HepG2 (cell line): ENCODE measurements around the gene UBE3D. TPM values are rescaled to one million over a fixed set of nuclear protein-coding genes. Genes with fewer than 3 reads are reported as not detected.
A peak's percentile ranks its signal among the peaks of the same experiment; 100 is the strongest.

Source experiments
- GFI1 ChIP-seq: sonication (generic); formaldehyde crosslinking; IDR thresholded peaks from 2 replicates; pipeline ENCODE4 v1.5.0; 2020; ENCODE audit warnings: missing genetic modification reagents, mild to moderate bottlenecking, borderline replicate concordance
- IRF2 ChIP-seq: IDR thresholded peaks from 2 replicates; pipeline ENCODE4 v1.6.1; 2018; ENCODE audit warnings: missing genetic modification reagents, missing compliant biosample characterization
- ISX ChIP-seq: sonication (generic); formaldehyde crosslinking; conservative IDR thresholded peaks from 2 replicates; pipeline ENCODE4 v1.5.0; 2020; ENCODE audit warnings: missing genetic modification reagents
- MTA3 ChIP-seq: sonication (generic); formaldehyde crosslinking; IDR thresholded peaks from 2 replicates; pipeline ENCODE4 v1.4.0; 2020; ENCODE audit warnings: missing genetic modification reagents
- NFKB2 ChIP-seq: sonication (generic); formaldehyde crosslinking; IDR thresholded peaks from 2 replicates; pipeline ENCODE4 v1.4.0; 2020; ENCODE audit warnings: missing genetic modification reagents, borderline replicate concordance
- RNF2 ChIP-seq: fragments of 450-650 bp; conservative IDR thresholded peaks from 2 replicates; pipeline ENCODE4 v1.6.1; 2016; ENCODE audit warnings: low read depth
- TCF12 ChIP-seq, 2 experiments: fragments of 450-650 bp in 1 of 2; sonication (generic) in 1 of 2; formaldehyde crosslinking in 1 of 2; IDR thresholded peaks; 2 replicates each; pipeline versions ENCODE4 v1.6.1 to v1.8.0; 2017 to 2022; ENCODE audit warnings: antibody characterized with exemption in 1 of 2, mild to moderate bottlenecking in 1 of 2, missing genetic modification reagents in 1 of 2, moderate library complexity in 1 of 2
- ZBTB21 ChIP-seq: sonication (generic); formaldehyde crosslinking; IDR thresholded peaks from 2 replicates; pipeline ENCODE4 v1.4.0; 2020; ENCODE audit warnings: missing genetic modification reagents
- ZFP62 ChIP-seq: sonication (generic); formaldehyde crosslinking; IDR thresholded peaks from 2 replicates; pipeline ENCODE4 v1.4.0; 2020; ENCODE audit warnings: missing genetic modification reagents
- ZNF33A ChIP-seq: sonication (generic); formaldehyde crosslinking; IDR thresholded peaks from 2 replicates; pipeline ENCODE4 v1.5.1; 2020; ENCODE audit warnings: missing genetic modification reagents, mild to moderate bottlenecking, moderate library complexity, borderline replicate concordance
- ZNF558 ChIP-seq: sonication (generic); formaldehyde crosslinking; IDR thresholded peaks from 2 replicates; pipeline ENCODE4 v1.9.0; 2022; ENCODE audit warnings: mild to moderate bottlenecking, missing genetic modification reagents, borderline replicate concordance
- ZNF569 ChIP-seq: sonication (generic); formaldehyde crosslinking; IDR thresholded peaks from 2 replicates; pipeline ENCODE4 v1.5.0; 2020; ENCODE audit warnings: mild to moderate bottlenecking, missing genetic modification reagents, moderate library complexity, borderline replicate concordance
- ZNF746 ChIP-seq: sonication (generic); formaldehyde crosslinking; IDR thresholded peaks from 2 replicates; pipeline ENCODE4 v1.8.0; 2022; ENCODE audit warnings: mild to moderate bottlenecking, missing genetic modification reagents
- ZNF768 ChIP-seq: sonication (generic); formaldehyde crosslinking; IDR thresholded peaks from 2 replicates; pipeline ENCODE4 v1.4.0; 2020; ENCODE audit warnings: missing genetic modification reagents
- polyA plus RNA-seq, 8 experiments: library from polyadenylated mRNA; depleted of rRNA in 3 of 8; stranded (reverse) in 7 of 8; unstranded in 1 of 8; fragments of >200 nt; fragmentation: Illumina TruSeq in 4 of 8; extraction: Trizol in 4 of 8; gene quantifications; 2 replicates each; pipeline versions ENCODE4 v1.2.1 to v1.2.3, GENCODE V29; 2011 to 2016; ENCODE audit warnings: low read depth in 4 of 8, missing spikeins in 1 of 8, mixed read lengths in 1 of 8; ENCODE audit not compliant: insufficient read depth in 1 of 8
- total RNA-seq, 5 experiments: library from RNA; depleted of rRNA; stranded (reverse); fragments of >200 nt; fragmentation: Illumina TruSeq; extraction: Trizol; gene quantifications; 2 replicates each; pipeline ENCODE4 v1.2.3, GENCODE V29; 2016; ENCODE audit warnings: low read depth in 1 of 5
- TF ChIP-seq, protein P1 (sequence below): sonication (generic); formaldehyde crosslinking; IDR thresholded peaks from 2 replicates; pipeline ENCODE4 v1.4.0; 2020; ENCODE audit warnings: missing genetic modification reagents
- TF ChIP-seq, protein P2 (sequence below): sonication (generic); formaldehyde crosslinking; IDR thresholded peaks from 2 replicates; pipeline ENCODE4 v1.8.1; 2023; ENCODE audit warnings: mild to moderate bottlenecking, missing genetic modification reagents, borderline replicate concordance
- TF ChIP-seq, protein P3 (sequence below): sonication (generic); formaldehyde crosslinking; IDR thresholded peaks from 2 replicates; pipeline ENCODE4 v1.5.0; 2020; ENCODE audit warnings: missing genetic modification reagents
- TF ChIP-seq, protein P4 (sequence below): IDR thresholded peaks from 2 replicates; pipeline ENCODE4 v1.4.0; 2020; ENCODE audit warnings: mild to moderate bottlenecking, missing genetic modification reagents

UBE3D gene
- total and polyA plus RNA-seq, 2 of the 13 experiments (the other 11 are each of a cell fraction or from before 2014, with no cell fraction given) = 5.1 to 11.4 TPM

DNA sequence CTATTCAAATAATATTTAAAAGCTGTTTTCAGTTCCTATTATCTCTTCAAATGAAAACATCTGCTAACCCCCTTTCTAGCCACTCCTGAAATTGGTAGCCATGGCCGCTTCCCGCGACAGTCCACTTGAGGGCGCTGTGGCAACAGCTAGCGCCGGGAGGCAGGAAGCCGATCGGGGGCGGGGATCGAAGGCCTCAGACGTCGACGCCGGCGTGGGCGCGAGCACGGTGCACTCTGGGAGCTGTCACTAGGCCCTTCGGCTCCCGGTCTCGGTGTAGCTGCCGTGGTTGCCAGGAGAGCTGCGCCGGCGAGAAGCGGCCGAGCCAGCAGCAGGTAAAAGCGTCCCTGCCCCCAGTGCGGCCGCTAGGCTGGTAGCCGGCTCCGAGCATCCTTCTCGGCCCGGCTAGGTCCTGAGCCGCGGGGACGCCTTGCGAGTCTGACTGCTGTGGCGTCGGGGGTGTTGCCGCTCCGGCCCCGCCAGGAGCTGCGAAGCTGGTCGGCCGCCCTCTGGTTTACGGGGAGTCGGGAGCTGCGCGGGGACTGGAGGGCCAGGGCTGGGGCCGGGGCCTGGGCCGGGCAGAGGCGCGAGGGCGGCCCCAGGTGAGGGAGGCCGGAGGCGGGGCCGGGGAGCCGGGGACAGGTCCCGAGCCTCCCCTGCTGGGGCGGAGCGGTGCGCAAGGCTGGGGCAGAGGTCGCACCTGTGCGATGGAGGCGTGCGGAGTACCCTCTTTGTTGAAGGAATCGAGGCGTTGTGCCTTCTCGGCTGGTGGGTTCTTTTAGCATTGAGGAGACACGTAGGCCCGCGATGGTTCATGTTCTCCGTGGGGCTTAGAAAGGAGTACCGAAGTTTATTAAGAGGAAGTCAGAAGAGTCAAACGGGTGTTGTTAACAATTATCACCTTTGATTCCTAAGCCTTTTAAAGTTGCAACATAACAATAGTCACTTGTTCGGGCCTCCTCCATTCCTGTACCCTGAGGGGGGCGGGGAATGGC is 2.1 kb upstream of the UBE3D start, which contains the start of gene DOP1A (continued):
- TF ChIP-seq, protein P1, sequence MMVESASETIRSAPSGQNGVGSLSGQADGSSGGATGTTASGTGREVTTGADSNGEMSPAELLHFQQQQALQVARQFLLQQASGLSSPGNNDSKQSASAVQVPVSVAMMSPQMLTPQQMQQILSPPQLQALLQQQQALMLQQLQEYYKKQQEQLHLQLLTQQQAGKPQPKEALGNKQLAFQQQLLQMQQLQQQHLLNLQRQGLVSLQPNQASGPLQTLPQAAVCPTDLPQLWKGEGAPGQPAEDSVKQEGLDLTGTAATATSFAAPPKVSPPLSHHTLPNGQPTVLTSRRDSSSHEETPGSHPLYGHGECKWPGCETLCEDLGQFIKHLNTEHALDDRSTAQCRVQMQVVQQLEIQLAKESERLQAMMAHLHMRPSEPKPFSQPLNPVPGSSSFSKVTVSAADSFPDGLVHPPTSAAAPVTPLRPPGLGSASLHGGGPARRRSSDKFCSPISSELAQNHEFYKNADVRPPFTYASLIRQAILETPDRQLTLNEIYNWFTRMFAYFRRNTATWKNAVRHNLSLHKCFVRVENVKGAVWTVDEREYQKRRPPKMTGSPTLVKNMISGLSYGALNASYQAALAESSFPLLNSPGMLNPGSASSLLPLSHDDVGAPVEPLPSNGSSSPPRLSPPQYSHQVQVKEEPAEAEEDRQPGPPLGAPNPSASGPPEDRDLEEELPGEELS (CRISPR knock-in tag) = no peak
- TF ChIP-seq ISX (CRISPR knock-in tag) = no peak
- TF ChIP-seq RNF2 = peak; percentile 83; the same call in 1 of the 2 replicates
- TF ChIP-seq ZNF558 (CRISPR knock-in tag) = no peak
- TF ChIP-seq ZBTB21 (CRISPR knock-in tag) = no peak
- no peak for TF ChIP-seq ZNF33A (CRISPR knock-in tag)
- TF ChIP-seq, protein P2, sequence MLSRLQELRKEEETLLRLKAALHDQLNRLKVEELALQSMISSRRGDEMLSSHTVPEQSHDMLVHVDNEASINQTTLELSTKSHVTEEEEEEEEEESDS (CRISPR knock-in tag) = no peak
- TF ChIP-seq ZNF569 (CRISPR knock-in tag) = no peak
- TF ChIP-seq MTA3 (CRISPR knock-in tag) = no peak
- TF ChIP-seq NFKB2 (CRISPR knock-in tag) = peak; percentile 91; the same call in 1 of the 2 replicates
- peak; percentile 63; the same call in 1 of the 2 replicates for TF ChIP-seq ZNF768
- no peak for TF ChIP-seq ZFP62 (CRISPR knock-in tag)
- TF ChIP-seq, protein P3, sequence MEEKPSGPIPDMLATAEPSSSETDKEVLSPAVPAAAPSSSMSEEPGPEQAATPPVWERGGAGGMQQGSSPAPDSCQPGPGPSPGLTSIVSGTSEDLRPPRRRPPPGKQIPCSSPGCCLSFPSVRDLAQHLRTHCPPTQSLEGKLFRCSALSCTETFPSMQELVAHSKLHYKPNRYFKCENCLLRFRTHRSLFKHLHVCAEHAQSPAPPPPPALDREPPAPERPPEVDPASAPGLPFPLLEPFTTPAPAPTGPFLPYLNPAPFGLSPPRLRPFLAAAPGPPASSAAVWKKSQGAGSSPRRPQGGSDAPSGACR (CRISPR knock-in tag) = peak; percentile 45; the same call in 1 of the 2 replicates
- TF ChIP-seq ZNF746 (CRISPR knock-in tag) = peak; percentile 32; the same call in 1 of the 2 replicates
- no peak for TF ChIP-seq TCF12 (IDR thresholded peaks at IDR 0.05)
- TF ChIP-seq TCF12 (CRISPR knock-in tag; IDR thresholded peaks at IDR 0.05) = 0 out of 2 replicates have a peak, but pooled peaks have one; percentile 66
- TF ChIP-seq, protein P4, sequence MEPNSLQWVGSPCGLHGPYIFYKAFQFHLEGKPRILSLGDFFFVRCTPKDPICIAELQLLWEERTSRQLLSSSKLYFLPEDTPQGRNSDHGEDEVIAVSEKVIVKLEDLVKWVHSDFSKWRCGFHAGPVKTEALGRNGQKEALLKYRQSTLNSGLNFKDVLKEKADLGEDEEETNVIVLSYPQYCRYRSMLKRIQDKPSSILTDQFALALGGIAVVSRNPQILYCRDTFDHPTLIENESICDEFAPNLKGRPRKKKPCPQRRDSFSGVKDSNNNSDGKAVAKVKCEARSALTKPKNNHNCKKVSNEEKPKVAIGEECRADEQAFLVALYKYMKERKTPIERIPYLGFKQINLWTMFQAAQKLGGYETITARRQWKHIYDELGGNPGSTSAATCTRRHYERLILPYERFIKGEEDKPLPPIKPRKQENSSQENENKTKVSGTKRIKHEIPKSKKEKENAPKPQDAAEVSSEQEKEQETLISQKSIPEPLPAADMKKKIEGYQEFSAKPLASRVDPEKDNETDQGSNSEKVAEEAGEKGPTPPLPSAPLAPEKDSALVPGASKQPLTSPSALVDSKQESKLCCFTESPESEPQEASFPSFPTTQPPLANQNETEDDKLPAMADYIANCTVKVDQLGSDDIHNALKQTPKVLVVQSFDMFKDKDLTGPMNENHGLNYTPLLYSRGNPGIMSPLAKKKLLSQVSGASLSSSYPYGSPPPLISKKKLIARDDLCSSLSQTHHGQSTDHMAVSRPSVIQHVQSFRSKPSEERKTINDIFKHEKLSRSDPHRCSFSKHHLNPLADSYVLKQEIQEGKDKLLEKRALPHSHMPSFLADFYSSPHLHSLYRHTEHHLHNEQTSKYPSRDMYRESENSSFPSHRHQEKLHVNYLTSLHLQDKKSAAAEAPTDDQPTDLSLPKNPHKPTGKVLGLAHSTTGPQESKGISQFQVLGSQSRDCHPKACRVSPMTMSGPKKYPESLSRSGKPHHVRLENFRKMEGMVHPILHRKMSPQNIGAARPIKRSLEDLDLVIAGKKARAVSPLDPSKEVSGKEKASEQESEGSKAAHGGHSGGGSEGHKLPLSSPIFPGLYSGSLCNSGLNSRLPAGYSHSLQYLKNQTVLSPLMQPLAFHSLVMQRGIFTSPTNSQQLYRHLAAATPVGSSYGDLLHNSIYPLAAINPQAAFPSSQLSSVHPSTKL = peak; percentile 66
- TF ChIP-seq IRF2 (CRISPR knock-in tag) = peak; percentile 66
- TF ChIP-seq GFI1 (CRISPR knock-in tag) = peak; percentile 27; the same call in 1 of the 2 replicates
